ENCODE data around the gene TNNT1.

Gene TNNT1

GRCh38 chr19:55106591-55106990 is 42.4 kb downstream of the TNNT1 start:
- no peak for DNase-seq

- no peak for DNase-seq
Measured at GRCh38 chr19:55105237-55105636, 43.8 kb downstream of the TNNT1 start.

- DNase-seq: no peak
Measured at GRCh38 chr19:55103190-55103589, 45.8 kb downstream of the TNNT1 start.

GRCh38 chr19:55101261-55101660 is 47.7 kb downstream of the TNNT1 start:
- DNase-seq: no peak

- no peak for DNase-seq
Measured at GRCh38 chr19:55099557-55100506, 49.2 kb downstream of the TNNT1 start.

- DNase-seq: no peak
Measured at GRCh38 chr19:55098716-55099556, 50.1 kb downstream of the TNNT1 start.

- DNase-seq: no peak
Measured at GRCh38 chr19:55097864-55098715, 50.9 kb downstream of the TNNT1 start.

- no peak for DNase-seq
Measured at GRCh38 chr19:55096061-55096701, 52.8 kb downstream of the TNNT1 start.

- DNase-seq: no peak
Measured at GRCh38 chr19:55095260-55096060, 53.5 kb downstream of the TNNT1 start.

- DNase-seq: no peak
Measured at GRCh38 chr19:55094456-55095259, 54.3 kb downstream of the TNNT1 start.

- no peak for DNase-seq
Measured at GRCh38 chr19:55092423-55093318, 56.3 kb downstream of the TNNT1 start.

GRCh38 chr19:55091955-55092354 is 57.1 kb downstream of the TNNT1 start:
- no peak for DNase-seq

- DNase-seq: no peak
Measured at GRCh38 chr19:55091126-55091910, 57.7 kb downstream of the TNNT1 start.

GRCh38 chr19:55090564-55090963 is 58.4 kb downstream of the TNNT1 start:
- DNase-seq: no peak

GRCh38 chr19:55089342-55089944 is 59.6 kb downstream of the TNNT1 start:
- no peak for DNase-seq

GRCh38 chr19:55088543-55089341 is 60.3 kb downstream of the TNNT1 start:
- peak; percentile 40 for DNase-seq

GRCh38 chr19:55088021-55088451 is 61.0 kb downstream of the TNNT1 start:
- no peak for DNase-seq

Data from NCI-H526 treated with DMSO at 0.1 percent for 48 hours (cell line).